Mononuclear cell (primary cell): ENCODE data around the gene ZFP30. TPM values are rescaled to one million over a fixed set of nuclear protein-coding genes. Genes with fewer than 3 reads are reported as not detected.

Source experiments
- H3K27me3 ChIP-seq: 2 replicates; pipeline ENCODE4 v1.6.0; 2011; ENCODE audit warnings: low read length, control low read depth; ENCODE audit not compliant: insufficient read depth
- H3K4me1 ChIP-seq: 2 replicates; pipeline ENCODE4 v1.5.1; 2011; ENCODE audit warnings: mild to moderate bottlenecking, low read length, control low read depth; ENCODE audit not compliant: insufficient read depth
- H3K4me3 ChIP-seq: 2 replicates; pipeline ENCODE4 v1.5.1; 2011; ENCODE audit warnings: mild to moderate bottlenecking, low read length, moderate library complexity
- H3K9me3 ChIP-seq: 2 replicates; pipeline ENCODE4 v1.5.1; 2011; ENCODE audit warnings: low read depth, mild to moderate bottlenecking, control low read depth, low read length
- total RNA-seq: library from RNA; depleted of rRNA; stranded (reverse); fragments of >200 nt; gene quantifications from one replicate; pipeline ENCODE4 v1.2.3, GENCODE V29; 2012

The ZFP30 gene
- total RNA-seq, 1 donor = 6.6 TPM

GRCh38 chr19:37594304-37594981, 60.8 kb downstream of the ZFP30 start, which contains the start of the genes ZNF540 and ZNF571:
TSS of gene ZNF540 (plus strand) at chr19:37594876. CDS start at chr19:37598448, 3,572 bp downstream.
TSS of gene ZNF571 (minus strand) at chr19:37594792. CDS start at chr19:37586676, 8,116 bp downstream.
- Histone ChIP-seq H3K27me3 (no peaks in the 10 kb centered on the region), H3K4me3 (peak within 1 kb of the TSS; percentile 65), H3K9me3 (peaks cover 15% of the 10 kb centered on the region), H3K4me1 (peaks cover 15% of the 10 kb centered on the region)

GRCh38 chr19:37593996-37594303, 61.3 kb downstream of the ZFP30 start:
- Histone ChIP-seq H3K4me3 (peak overlapping the region; percentile 65), H3K4me1 (peaks cover 15% of the 10 kb centered on the region), H3K27me3 (no peaks in the 10 kb centered on the region), H3K9me3 (peaks cover 15% of the 10 kb centered on the region)

- Histone ChIP-seq H3K27me3 (no peaks in the 10 kb centered on the region), H3K4me3 (no peak overlapping the region), H3K9me3 (peaks cover 74% of the 10 kb centered on the region), H3K4me1 (no peaks in the 10 kb centered on the region)
These were observed 71.9 kb downstream of the ZFP30 start for GRCh38 chr19:37583340-37583739.

GRCh38 chr19:37572203-37572602, 83.1 kb downstream of the ZFP30 start:
- Histone ChIP-seq H3K9me3 (peaks cover 19% of the 10 kb centered on the region), H3K27me3 (no peaks in the 10 kb centered on the region), H3K4me1 (no peaks in the 10 kb centered on the region), H3K4me3 (no peak overlapping the region)

- no peak overlapping the region for H3K4me3 ChIP-seq
- H3K4me1 ChIP-seq = no peaks in the 10 kb centered on the region
- peaks cover 88% of the 10 kb centered on the region for H3K9me3 ChIP-seq
- H3K27me3 ChIP-seq = no peaks in the 10 kb centered on the region
These were observed 89.9 kb downstream of the ZFP30 start for GRCh38 chr19:37565370-37565669.

GRCh38 chr19:37564624-37565369, 90.5 kb downstream of the ZFP30 start:
- no peaks in the 10 kb centered on the region for H3K27me3 ChIP-seq
- H3K4me3 ChIP-seq = no peak overlapping the region
- no peaks in the 10 kb centered on the region for H3K4me1 ChIP-seq
- peaks cover 90% of the 10 kb centered on the region for H3K9me3 ChIP-seq

Other genes with a start within 250 kb of the ZFP30 start
- gene ZNF569, start 188.0 kb downstream of the ZFP30 start, total RNA-seq = 6.0 TPM
- 13.5 TPM for gene ZNF570, start 186.1 kb downstream of the ZFP30 start, total RNA-seq
- gene ZNF793, start 148.5 kb downstream of the ZFP30 start, total RNA-seq = 2.8 TPM
- gene ZNF571, start 60.7 kb downstream of the ZFP30 start, total RNA-seq = 15.6 TPM
- gene ZNF540, start 60.6 kb downstream of the ZFP30 start, total RNA-seq = 7.5 TPM
- 0.73 TPM for gene ZNF607, start 64.3 kb upstream of the ZFP30 start, total RNA-seq
- 3.1 TPM for gene ZNF573, start 124.1 kb upstream of the ZFP30 start, total RNA-seq